Hematopoietic multipotent progenitor cell treated with erythropoietin and hydrocortisone succinate and interleukin-3 and kit ligand, for 4 days (in vitro differentiated cells): ENCODE results near the gene SEMA3B.
"Not testable (repeated sequence)": the region's sequence is repeated elsewhere in the genome, so short reads cannot be mapped to it uniquely, and the experiment has no call there.

ENCODE experiments used
- DNase-seq: peaks from one replicate; pipeline ENCODE4 v3.0.0-alpha.2; 2015

The SEMA3B gene

GRCh38 chr3:50268703-50269451 is at the start of gene SEMA3B:
Gene SEMA3B, plus strand, starts transcription at chr3:50269147. Its CDS starts 94 bp downstream, at chr3:50269241.
- no peak for DNase-seq

- DNase-seq = no peak
These were observed 49.7 kb upstream of the SEMA3B start for GRCh38 chr3:50219285-50219684.

GRCh38 chr3:50220109-50220508 is 48.8 kb upstream of the SEMA3B start:
- no peak for DNase-seq

- DNase-seq = no peak
These were observed 47.9 kb upstream of the SEMA3B start for GRCh38 chr3:50221051-50221410.

GRCh38 chr3:50221411-50222168 is 47.4 kb upstream of the SEMA3B start:
- peak; percentile 41 for DNase-seq

GRCh38 chr3:50222169-50222528 is 46.8 kb upstream of the SEMA3B start:
- no peak for DNase-seq

GRCh38 chr3:50224639-50225038 is 44.3 kb upstream of the SEMA3B start:
- DNase-seq = no peak

- peak; percentile 67 for DNase-seq
These were observed 42.0 kb upstream of the SEMA3B start for GRCh38 chr3:50226888-50227389.

GRCh38 chr3:50227390-50228183 is 41.4 kb upstream of the SEMA3B start:
- DNase-seq = peak; percentile 97

GRCh38 chr3:50228184-50228763 is 40.7 kb upstream of the SEMA3B start:
- not testable (repeated sequence) for DNase-seq

- DNase-seq = no peak
These were observed 39.5 kb upstream of the SEMA3B start for GRCh38 chr3:50229490-50229889.

- DNase-seq = no peak
These were observed 38.7 kb upstream of the SEMA3B start for GRCh38 chr3:50230104-50230793.

GRCh38 chr3:50230794-50231125 is 38.2 kb upstream of the SEMA3B start:
- DNase-seq = no peak

- no peak for DNase-seq
These were observed 37.4 kb upstream of the SEMA3B start for GRCh38 chr3:50231581-50231980.

GRCh38 chr3:50232303-50232702 is 36.6 kb upstream of the SEMA3B start:
- no peak for DNase-seq

GRCh38 chr3:50233176-50233575 is 35.8 kb upstream of the SEMA3B start:
- no peak for DNase-seq

GRCh38 chr3:50235716-50236483 is 33.0 kb upstream of the SEMA3B start, which contains the start of gene GNAI2:
Gene GNAI2, plus strand, starts transcription at chr3:50236204. Its CDS starts 132 bp downstream, at chr3:50236336.
- peak; percentile 99 for DNase-seq

GRCh38 chr3:50236484-50237132 is 32.3 kb upstream of the SEMA3B start:
- DNase-seq = no peak

GRCh38 chr3:50237133-50237651 is 31.8 kb upstream of the SEMA3B start:
- peak; percentile 61 for DNase-seq

- DNase-seq = peak; percentile 96
These were observed 31.0 kb upstream of the SEMA3B start for GRCh38 chr3:50237754-50238548.
